ENCODE results near the gene MAN1C1.

GRCh38 chr1:25684216-25684965 is 67.8 kb downstream of the MAN1C1 start:
- TF ChIP-seq YY1 (IDR thresholded peaks at IDR 0.05; ENCODE audit: insufficient read depth, insufficient read length) (no peak), ZNF274 (IDR thresholded peaks at IDR 0.05; ENCODE audit: low read depth, low read length) (no peak)

All from NT2/D1 (cell line).